GM12865 (cell line): ENCODE measurements around the gene MBNL3.

Experiments
- DNase-seq: peaks from one replicate; pipeline ENCODE4 v3.0.0; 2010; ENCODE audit warnings: low read depth
- H3K4me3 ChIP-seq: 2 replicates; pipeline ENCODE4 v1.5.1; 2011; ENCODE audit warnings: mild to moderate bottlenecking, low read depth, low read length, control low read depth
- CTCF ChIP-seq: IDR thresholded peaks from 2 replicates; pipeline ENCODE4 v1.5.1; 2011; ENCODE audit warnings: low read length, control low read depth, low read depth, inconsistent platforms; ENCODE audit not compliant: insufficient read depth; ENCODE audit errors: missing control alignments

Gene MBNL3

GRCh38 chrX:132400706-132401105, 88.1 kb downstream of the MBNL3 start:
- no peak overlapping the region for H3K4me3 ChIP-seq
- DNase-seq, result no peak
- TF ChIP-seq CTCF, result no peak

GRCh38 chrX:132395645-132396044, 93.2 kb downstream of the MBNL3 start:
- no peak for TF ChIP-seq CTCF
- H3K4me3 ChIP-seq, result no peak overlapping the region
- DNase-seq, result no peak

- no peak for DNase-seq
- no peak for TF ChIP-seq CTCF
- H3K4me3 ChIP-seq, result no peak overlapping the region
These were observed 93.8 kb downstream of the MBNL3 start for GRCh38 chrX:132395026-132395425.

GRCh38 chrX:132394591-132394990, 94.2 kb downstream of the MBNL3 start:
- DNase-seq, result no peak
- TF ChIP-seq CTCF, result no peak
- H3K4me3 ChIP-seq, result no peak overlapping the region

GRCh38 chrX:132393992-132394391, 94.8 kb downstream of the MBNL3 start:
- no peak for TF ChIP-seq CTCF
- DNase-seq, result no peak
- H3K4me3 ChIP-seq, result no peak overlapping the region

GRCh38 chrX:132393485-132393884, 95.4 kb downstream of the MBNL3 start:
- TF ChIP-seq CTCF, result no peak
- H3K4me3 ChIP-seq, result no peak overlapping the region
- no peak for DNase-seq

GRCh38 chrX:132393085-132393484, 95.8 kb downstream of the MBNL3 start:
- no peak for DNase-seq
- no peak for TF ChIP-seq CTCF
- no peak overlapping the region for H3K4me3 ChIP-seq
